Measurements from ENCODE around the gene NAPSA. TPM values are rescaled to one million over a fixed set of nuclear protein-coding genes. Genes with fewer than 3 reads are reported as not detected.

NAPSA gene
- total RNA-seq, 3 donors from 2014 or later (not counting 1 experiment from before 2014, with no cell fraction given) = 0.94 to 1.3 (median 0.95) TPM

- Mint-ChIP-seq H3K27me3 (ENCODE audit: low read depth in 2 of 2) (no peaks in the 10 kb centered on the region), H3K4me1 (peaks cover 18 to 19% of the 10 kb centered on the region in 2 donors), H3K4me3 (no peak overlapping the region), H3K27ac (no peak overlapping the region), H3K36me3 (no peaks in the 10 kb centered on the region), H3K9me3 (no peaks in the 10 kb centered on the region)
- ATAC-seq (no peak), DNase-seq (no peak)
- H3K27ac ChIP-seq (ENCODE audit: low read length) = no peak overlapping the region
- H3K27me3 ChIP-seq (ENCODE audit: control insufficient read depth, insufficient read depth, low read length) = no peaks in the 10 kb centered on the region
- 78% methylated on average over 7 of the region's 10 CpGs for WGBS (ENCODE audit: insufficient coverage)
- no peak for TF ChIP-seq CTCF (IDR thresholded peaks at IDR 0.05)
- no peaks in the 10 kb centered on the region for H3K36me3 ChIP-seq (ENCODE audit: control insufficient read depth, insufficient read depth, low read length)
- H3K4me1 ChIP-seq (ENCODE audit: control insufficient read depth, insufficient read depth, low read length) = peaks cover 24% of the 10 kb centered on the region
- intact Hi-C loops (cut with micrococcal nuclease) = no loop called here
- H3K9me3 ChIP-seq (ENCODE audit: control insufficient read depth, insufficient read depth, low read length) = no peaks in the 10 kb centered on the region
- H3K4me3 ChIP-seq (ENCODE audit: low read length) = no peak overlapping the region
These were observed 6.6 kb upstream of the NAPSA start for GRCh38 chr19:50371914-50372475.

- Mint-ChIP-seq H3K4me1 (peaks cover 18 to 20% of the 10 kb centered on the region in 2 donors), H3K4me3 (peak overlapping the region; percentile 89), H3K27me3 (ENCODE audit: low read depth in 2 of 2) (no peaks in the 10 kb centered on the region), H3K27ac (peak overlapping the region; percentile 77 to 88), H3K9me3 (no peaks in the 10 kb centered on the region), H3K36me3 (no peaks in the 10 kb centered on the region)
- WGBS (ENCODE audit: insufficient coverage) = 11% methylated on average over 28 of the region's 34 CpGs
- ATAC-seq = peak; percentile 78 to 85 (median 79)
- intact Hi-C loops (cut with micrococcal nuclease) = loop anchor here (1.0 kb wide), 2 partner anchors 45 to 92 kb away; no protein-coding TSS in a partner anchor
- Histone ChIP-seq H3K27me3 (ENCODE audit: control insufficient read depth, insufficient read depth, low read length) (no peaks in the 10 kb centered on the region), H3K4me1 (ENCODE audit: control insufficient read depth, insufficient read depth, low read length) (peaks cover 36% of the 10 kb centered on the region), H3K9me3 (ENCODE audit: control insufficient read depth, insufficient read depth, low read length) (no peaks in the 10 kb centered on the region), H3K4me3 (ENCODE audit: low read length) (peak overlapping the region; percentile 70), H3K36me3 (ENCODE audit: control insufficient read depth, insufficient read depth, low read length) (no peaks in the 10 kb centered on the region), H3K27ac (ENCODE audit: low read length) (peak overlapping the region; percentile 54)
- TF ChIP-seq CTCF (IDR thresholded peaks at IDR 0.05) = peak; percentile 68
- DNase-seq = peak; percentile 75 to 91
These were observed 3.5 kb upstream of the NAPSA start for GRCh38 chr19:50368649-50369570.

GRCh38 chr19:50362656-50363424 is 2.6 kb downstream of the NAPSA start:
- WGBS (ENCODE audit: insufficient coverage) = 79% methylated on average over 8 of the region's 11 CpGs

More at GRCh38 chr19:50362656-50363424, 2.6 kb downstream of the NAPSA start:
- intact Hi-C loops (cut with micrococcal nuclease) = no loop called here
- H3K4me3 ChIP-seq (ENCODE audit: low read length) = no peak overlapping the region
- no peaks in the 10 kb centered on the region for H3K27me3 ChIP-seq (ENCODE audit: control insufficient read depth, insufficient read depth, low read length)
- H3K4me3 Mint-ChIP-seq = peak overlapping the region; percentile 67
- peak overlapping the region; percentile 16 to 71 for H3K27ac Mint-ChIP-seq
- no peak for ATAC-seq
- no peak for TF ChIP-seq CTCF (IDR thresholded peaks at IDR 0.05)
- peaks cover 35 to 56% of the 10 kb centered on the region in 2 donors for H3K4me1 Mint-ChIP-seq
- H3K9me3 Mint-ChIP-seq = no peaks in the 10 kb centered on the region
- peak in 1 of 2 donors; percentile 9 for DNase-seq
- peaks cover 51% of the 10 kb centered on the region for H3K4me1 ChIP-seq (ENCODE audit: control insufficient read depth, insufficient read depth, low read length)
- no peaks in the 10 kb centered on the region for H3K9me3 ChIP-seq (ENCODE audit: control insufficient read depth, insufficient read depth, low read length)
- no peak overlapping the region for H3K27ac ChIP-seq (ENCODE audit: low read length)
- H3K36me3 ChIP-seq (ENCODE audit: control insufficient read depth, insufficient read depth, low read length) = no peaks in the 10 kb centered on the region
- no peaks in the 10 kb centered on the region for H3K27me3 Mint-ChIP-seq (ENCODE audit: low read depth in 2 of 2)
- H3K36me3 Mint-ChIP-seq = no peaks in the 10 kb centered on the region

Measured in natural killer cell (primary cell).